Adrenal gland (tissue), 5 donors: ENCODE results near the gene FGF16.

ENCODE experiments used
- CTCF ChIP-seq, 6 experiments: fragments of 450-650 bp in 4 of 6; fragments of 200-600 bp in 2 of 6; sonication (generic) in 1 of 6; IDR thresholded peaks; 1 replicate in 5 of 6; 2 replicates in 1 of 6; pipeline versions ENCODE4 v1.5.1 to v1.8.0; 2016 to 2021; ENCODE audit warnings: antibody characterized with exemption in 6 of 6, mild to moderate bottlenecking in 2 of 6, moderate library complexity in 1 of 6
- POLR2A ChIP-seq, 2 donors: fragments of 450-650 bp; IDR thresholded peaks; one replicate each; pipeline ENCODE4 v1.6.1; 2017; ENCODE audit warnings: antibody characterized with exemption in 2 of 2, mild to moderate bottlenecking in 2 of 2, moderate library complexity in 1 of 2
- donor health status: DM: no; HTN: no; CAD: no.

- TF ChIP-seq CTCF (IDR thresholded peaks at IDR 0.05) (no peak), POLR2A (IDR thresholded peaks at IDR 0.05) (no peak)
Observed at GRCh38 chrX:77484045-77484444, 36.9 kb downstream of the FGF16 start.
